GM18505 (cell line): ENCODE measurements around the gene BANF1.
A peak's percentile ranks its signal among the peaks of the same experiment; 100 is the strongest.

Experiments
- ATAC-seq: cut with Tn5 transposase; IDR thresholded peaks from one replicate; pipeline ENCODE4 v1.9.1; 2021; ENCODE audit not compliant: unreplicated experiment
- POLR2A ChIP-seq: IDR thresholded peaks from 4 replicates; pipeline ENCODE4 v1.6.1; 2011; ENCODE audit warnings: borderline replicate concordance; ENCODE audit not compliant: insufficient read depth, insufficient read length; ENCODE audit errors: extremely low read depth

BANF1 gene

DNA sequence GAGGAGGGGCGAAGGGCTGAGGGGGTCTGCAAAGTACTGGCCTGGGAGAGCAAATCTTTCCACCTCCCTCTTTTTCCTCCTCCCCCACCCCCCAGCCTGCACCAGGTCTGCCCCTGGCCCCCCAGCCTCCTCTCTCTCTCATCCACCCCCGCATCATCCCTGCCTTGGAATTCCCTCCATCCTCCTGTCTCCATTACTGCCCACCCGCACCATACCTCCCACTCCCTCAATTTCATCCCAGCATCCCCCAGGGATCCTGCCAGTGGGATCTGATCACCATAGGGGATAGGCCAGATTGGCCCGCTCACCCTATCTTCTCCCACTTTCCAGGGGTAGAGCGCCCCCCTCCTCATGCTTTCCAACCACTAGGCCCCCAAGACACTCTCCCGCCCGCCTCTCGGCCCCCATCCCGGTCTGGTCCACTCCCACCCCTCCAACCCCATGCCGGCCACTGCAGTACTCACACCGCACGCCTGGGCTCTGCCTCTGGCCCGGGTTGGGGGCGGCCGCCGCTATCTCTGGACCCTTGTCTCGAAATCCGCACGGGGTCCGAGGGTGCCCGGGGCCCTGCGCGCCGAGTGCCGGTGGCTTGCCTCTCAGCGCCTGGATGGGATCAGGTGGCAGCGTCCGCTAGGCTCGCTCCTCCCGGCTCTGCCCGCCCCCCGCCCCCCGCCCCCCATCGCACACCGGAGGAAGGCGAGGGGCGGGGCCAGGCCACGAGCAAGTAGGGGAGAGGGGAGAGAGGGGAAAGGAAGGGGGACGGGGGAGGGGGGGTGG lies 46.4 kb downstream of the BANF1 start, which contains the start of gene GAL3ST3:
Gene GAL3ST3, minus strand, starts transcription at position 615 of the 777 bp plus-strand sequence. CDS start 3,746 bp downstream, outside the sequence.
- no peak for TF ChIP-seq POLR2A

DNA sequence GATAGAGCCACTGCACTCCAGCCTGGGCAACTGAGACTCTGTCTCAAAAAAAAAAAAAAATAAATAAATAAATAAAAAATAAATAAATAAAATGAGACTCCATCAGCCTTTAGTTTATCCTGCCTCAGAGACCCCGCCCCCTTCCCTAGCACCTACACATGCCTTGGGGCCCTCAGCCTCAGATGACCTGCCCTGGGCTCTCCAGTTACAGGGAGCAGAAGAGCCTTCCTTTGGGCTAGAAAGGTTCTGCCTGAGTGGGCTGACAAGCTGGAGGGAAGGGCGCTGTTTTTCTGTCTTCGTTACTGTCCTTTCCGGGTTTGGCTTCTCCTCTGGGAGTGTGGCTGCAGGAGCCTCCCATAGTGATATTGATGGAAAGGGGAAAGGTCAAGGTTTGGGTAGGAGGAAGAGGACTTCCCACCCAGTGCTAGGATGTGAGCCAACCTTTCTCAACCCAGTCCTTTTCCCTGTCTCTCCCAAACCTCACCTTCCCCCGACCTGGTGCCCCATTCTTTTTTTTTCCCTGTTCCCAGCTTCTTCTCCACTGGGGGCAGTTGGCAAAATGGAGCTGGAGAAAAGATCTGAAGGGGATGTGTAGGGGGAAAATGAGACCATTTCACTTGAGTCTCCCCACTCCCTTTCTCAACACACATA lies 48.4 kb downstream of the BANF1 start:
- no peak for TF ChIP-seq POLR2A
- no peak for ATAC-seq

More for the DNA sequence above, 46.4 kb downstream of the BANF1 start, which contains the start of gene GAL3ST3:
- no peak for ATAC-seq

DNA sequence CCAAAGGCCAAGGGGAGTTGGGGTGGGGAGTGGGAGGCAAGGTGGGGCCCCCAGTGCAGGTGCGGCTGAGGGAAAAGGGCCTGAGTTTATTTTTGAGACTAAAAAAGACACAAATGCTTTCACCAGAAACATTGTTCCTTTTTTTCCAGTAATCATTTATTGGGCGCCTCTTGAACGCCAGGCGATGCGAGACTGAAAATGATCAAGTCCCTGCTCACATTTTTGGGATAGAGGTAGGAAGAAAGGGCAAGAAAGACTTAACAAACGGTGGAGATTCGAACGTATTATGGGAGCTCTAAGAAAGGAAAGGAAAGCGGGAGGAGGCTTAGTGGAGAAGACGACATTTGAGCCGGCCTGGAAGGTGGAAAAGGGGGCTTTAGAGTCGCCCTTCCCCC lies 49.1 kb downstream of the BANF1 start:
- ATAC-seq: no peak
- no peak for TF ChIP-seq POLR2A

DNA sequence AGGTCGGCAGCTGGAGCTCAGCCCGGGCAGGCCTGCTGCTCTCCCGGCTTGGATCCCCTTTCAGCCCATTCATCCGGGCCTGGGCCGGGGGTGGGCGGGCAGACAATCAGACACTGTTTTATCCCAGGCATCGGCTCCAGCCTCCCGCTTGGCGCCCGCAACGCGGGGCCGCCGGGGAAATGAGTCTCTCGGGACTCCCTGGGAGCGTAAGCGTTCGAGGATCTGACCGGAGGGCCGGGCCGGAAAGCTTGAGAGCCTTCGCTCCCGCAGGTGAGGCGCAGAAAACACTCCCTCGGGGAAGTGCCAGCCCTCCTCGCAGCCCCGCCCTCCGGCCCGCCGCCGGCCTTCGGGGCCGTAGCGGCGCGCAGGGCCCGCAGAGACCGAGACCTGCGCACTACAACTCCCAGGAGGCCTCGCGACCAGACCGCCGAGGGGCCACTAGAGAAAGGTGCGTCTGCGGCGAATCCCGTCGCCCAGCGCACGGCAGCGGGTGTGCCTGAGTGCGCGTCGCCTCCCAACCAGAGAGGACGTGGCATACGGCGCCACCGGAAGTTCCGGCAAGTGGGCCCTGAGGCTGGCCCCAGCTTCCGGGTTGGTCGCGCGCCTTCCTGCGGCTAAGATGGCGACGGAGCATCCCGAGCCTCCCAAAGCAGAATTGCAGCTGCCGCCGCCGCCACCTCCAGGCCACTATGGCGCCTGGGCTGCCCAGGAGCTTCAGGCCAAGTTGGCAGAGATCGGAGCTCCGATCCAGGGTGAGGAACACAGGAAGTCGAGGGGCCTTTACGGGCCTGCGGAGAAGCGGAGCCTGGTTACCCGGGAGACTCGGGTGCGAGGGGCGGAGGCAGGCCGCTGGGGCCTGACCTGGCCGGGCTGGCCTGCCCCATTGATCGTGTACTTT lies 49.7 kb downstream of the BANF1 start, which contains the start of gene SF3B2:
Gene SF3B2, plus strand, starts transcription at position 599 of the 898 bp plus-strand sequence. Its CDS starts 21 bp downstream, at position 620.
- ATAC-seq: peak; percentile 94
- peak; percentile 86 for TF ChIP-seq POLR2A

DNA sequence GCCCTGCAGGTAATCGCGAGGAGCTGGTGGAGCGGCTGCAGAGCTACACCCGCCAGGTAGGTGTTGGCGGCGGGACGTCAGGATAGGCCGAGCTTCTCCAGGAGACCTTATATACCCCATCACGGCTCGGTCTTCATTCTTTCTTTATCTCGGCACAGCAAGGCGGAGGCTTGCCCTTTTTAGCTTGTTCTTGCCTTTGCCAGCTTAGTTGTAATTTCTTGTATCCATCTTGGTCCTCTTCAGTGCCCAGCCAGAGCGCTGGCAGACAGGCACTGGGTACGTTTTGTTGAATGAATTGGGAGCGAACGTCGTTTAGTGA lies 50.3 kb downstream of the BANF1 start:
- no peak for TF ChIP-seq POLR2A
- no peak for ATAC-seq
